PC-9 (cell line): ENCODE data around the gene SLC43A3. TPM values are rescaled to one million over a fixed set of nuclear protein-coding genes. Genes with fewer than 3 reads are reported as not detected.

Experiments used
- BruUV-seq: library from RNA; stranded (reverse); fragments of 400-500 nt; replicated peaks from 2 replicates; lab custom pipeline; 2021; lab: Mats Ljungman, UMichigan
- CTCF ChIA-PET: fragments of 300-600 bp; sonication (Branson Sonifier 250); formaldehyde crosslinking; loops from one replicate; lab custom pipeline; 2022; ENCODE audit warnings: antibody characterized with exemption; lab: Charles Lee
- POLR2A ChIA-PET: fragments of 300-600 bp; sonication (Branson Sonifier 250); formaldehyde crosslinking; loops from one replicate; lab custom pipeline; 2022; ENCODE audit warnings: antibody characterized with exemption; ENCODE audit not compliant: unreplicated experiment; lab: Charles Lee
- DNase-seq, 2 experiments: peaks; one replicate each; pipeline versions ENCODE4 v3.0.0 to v3.0.0-alpha.2; 2015 to 2022; ENCODE audit warnings: mixed read lengths in 1 of 2
- H2AFZ ChIP-seq: fragments of 200-600 bp; sonication (generic); 2 replicates; pipeline ENCODE4 v1.8.1; 2017; ENCODE audit warnings: antibody characterized with exemption
- H3F3A ChIP-seq: fragments of 200-600 bp; sonication (generic); 2 replicates; pipeline ENCODE4 v1.8.1; 2017; ENCODE audit warnings: antibody characterized with exemption, mild to moderate bottlenecking, low read depth; ENCODE audit not compliant: insufficient read depth
- H3K27ac ChIP-seq: fragments of 200-600 bp; sonication (generic); 2 replicates; pipeline ENCODE4 v1.6.1; 2016; ENCODE audit warnings: mixed run types
- H3K27me3 ChIP-seq: fragments of 200-600 bp; sonication (generic); 2 replicates; pipeline ENCODE4 v1.6.1; 2016; ENCODE audit warnings: low read depth, mixed run types; ENCODE audit not compliant: insufficient read depth
- H3K36me3 ChIP-seq: fragments of 200-600 bp; sonication (generic); 2 replicates; pipeline ENCODE4 v1.6.1; 2016; ENCODE audit warnings: low read depth, mixed run types
- H3K4me1 ChIP-seq: fragments of 200-600 bp; sonication (generic); replicated peaks from 2 replicates; pipeline ENCODE4 v1.6.1; 2016; ENCODE audit warnings: mixed run types; ENCODE audit not compliant: insufficient read depth
- H3K4me2 ChIP-seq: fragments of 200-600 bp; sonication (generic); 2 replicates; pipeline ENCODE4 v1.6.1; 2017; ENCODE audit warnings: mixed run types
- H3K4me3 ChIP-seq: fragments of 200-600 bp; sonication (generic); 2 replicates; pipeline ENCODE4 v1.6.1; 2016; ENCODE audit warnings: mixed run types
- H3K79me2 ChIP-seq: fragments of 200-600 bp; sonication (generic); 2 replicates; pipeline ENCODE4 v1.6.1; 2017; ENCODE audit warnings: low read depth, mixed run types
- H3K9me2 ChIP-seq: fragments of 200-600 bp; sonication (generic); 2 replicates; pipeline ENCODE4 v1.8.1; 2017; ENCODE audit warnings: mild to moderate bottlenecking; ENCODE audit not compliant: insufficient read depth
- H3K9me3 ChIP-seq: fragments of 200-600 bp; sonication (generic); 2 replicates; pipeline ENCODE4 v1.8.1; 2016; ENCODE audit warnings: low read depth; ENCODE audit not compliant: insufficient read depth
- H4K20me1 ChIP-seq: fragments of 200-600 bp; sonication (generic); 2 replicates; pipeline ENCODE4 v1.8.1; 2017; ENCODE audit not compliant: insufficient read depth
- EZH2 ChIP-seq: fragments of 200-600 bp; sonication (generic); IDR thresholded peaks from 2 replicates; pipeline ENCODE4 v1.8.0; 2017; ENCODE audit warnings: antibody characterized with exemption, low read depth
- intact Hi-C: fragments of 100-400 bp; cut with micrococcal nuclease; formaldehyde crosslinking; loops from one replicate; pipeline ENCODE4 v1.10.0; 2022; ENCODE audit not compliant: unreplicated experiment
- total RNA-seq: library from RNA; stranded (reverse); gene quantifications from 2 replicates; pipeline ENCODE4 v1.2.3, GENCODE V29; 2021
- TF ChIP-seq, protein P1 (sequence below): fragments of 200-600 bp; sonication (generic); conservative IDR thresholded peaks from 2 replicates; pipeline ENCODE4 v1.6.1; 2017; ENCODE audit warnings: mixed run types, antibody characterized with exemption, mild to moderate bottlenecking, moderate library complexity

Gene SLC43A3
- total RNA-seq, 1 experiment from 2014 or later = 41.3 TPM

DNA sequence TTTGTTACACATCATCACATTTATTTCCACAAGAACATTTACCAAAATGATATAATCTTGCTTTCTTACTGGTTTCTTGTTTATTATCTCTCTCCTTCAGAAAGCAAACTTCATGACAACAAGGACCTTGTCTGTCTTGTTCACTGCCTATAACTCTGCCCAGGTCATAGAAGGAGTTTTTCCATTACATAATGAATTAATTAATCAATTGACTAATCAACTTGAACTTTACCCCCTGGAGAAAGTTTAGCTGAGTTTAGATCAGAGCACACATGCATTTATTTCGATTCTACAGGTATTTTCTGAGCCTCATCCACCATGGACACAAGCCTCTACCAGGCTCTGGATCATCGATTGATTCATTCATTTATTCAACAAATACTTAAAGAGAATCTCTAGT lies 30.2 kb downstream of the SLC43A3 start:
- no peak overlapping the region for H3K4me2 ChIP-seq
- no peaks in the 10 kb centered on the region for H3K9me3 ChIP-seq
- BruUV-seq = no TSS peak
- H3K4me3 ChIP-seq = no peak overlapping the region
- H3K27ac ChIP-seq = no peak overlapping the region
- no peaks in the 10 kb centered on the region for H3K9me2 ChIP-seq
- CTCF ChIA-PET = no interaction called here
- H3K4me1 ChIP-seq = peaks cover 4% of the 10 kb centered on the region
- no peaks in the 10 kb centered on the region for H3K79me2 ChIP-seq
- POLR2A ChIA-PET = no interaction called here
- no peaks in the 10 kb centered on the region for H3K36me3 ChIP-seq
- peak in 1 of 2 experiments; percentile 17 for DNase-seq
- no peak overlapping the region for H2AFZ ChIP-seq
- no peaks in the 10 kb centered on the region for H3F3A ChIP-seq
- TF ChIP-seq EZH2 = no peak
- TF ChIP-seq, protein P1, sequence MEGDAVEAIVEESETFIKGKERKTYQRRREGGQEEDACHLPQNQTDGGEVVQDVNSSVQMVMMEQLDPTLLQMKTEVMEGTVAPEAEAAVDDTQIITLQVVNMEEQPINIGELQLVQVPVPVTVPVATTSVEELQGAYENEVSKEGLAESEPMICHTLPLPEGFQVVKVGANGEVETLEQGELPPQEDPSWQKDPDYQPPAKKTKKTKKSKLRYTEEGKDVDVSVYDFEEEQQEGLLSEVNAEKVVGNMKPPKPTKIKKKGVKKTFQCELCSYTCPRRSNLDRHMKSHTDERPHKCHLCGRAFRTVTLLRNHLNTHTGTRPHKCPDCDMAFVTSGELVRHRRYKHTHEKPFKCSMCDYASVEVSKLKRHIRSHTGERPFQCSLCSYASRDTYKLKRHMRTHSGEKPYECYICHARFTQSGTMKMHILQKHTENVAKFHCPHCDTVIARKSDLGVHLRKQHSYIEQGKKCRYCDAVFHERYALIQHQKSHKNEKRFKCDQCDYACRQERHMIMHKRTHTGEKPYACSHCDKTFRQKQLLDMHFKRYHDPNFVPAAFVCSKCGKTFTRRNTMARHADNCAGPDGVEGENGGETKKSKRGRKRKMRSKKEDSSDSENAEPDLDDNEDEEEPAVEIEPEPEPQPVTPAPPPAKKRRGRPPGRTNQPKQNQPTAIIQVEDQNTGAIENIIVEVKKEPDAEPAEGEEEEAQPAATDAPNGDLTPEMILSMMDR = no peak
- no peaks in the 10 kb centered on the region for H4K20me1 ChIP-seq
- intact Hi-C loops = no loop called here
- H3K27me3 ChIP-seq = peaks cover 56% of the 10 kb centered on the region

GRCh38 chr11:57395905-57396623 lies 30.9 kb downstream of the SLC43A3 start:
- POLR2A ChIA-PET = no interaction called here
- no peaks in the 10 kb centered on the region for H4K20me1 ChIP-seq
- H3K36me3 ChIP-seq = no peaks in the 10 kb centered on the region
- H3K9me2 ChIP-seq = no peaks in the 10 kb centered on the region
- H2AFZ ChIP-seq = no peak overlapping the region
- CTCF ChIA-PET = no interaction called here
- no peak overlapping the region for H3K27ac ChIP-seq
- peak in 1 of 2 experiments; percentile 15 for DNase-seq
- H3K27me3 ChIP-seq = peaks cover 63% of the 10 kb centered on the region
- no peaks in the 10 kb centered on the region for H3K4me1 ChIP-seq
- no peak overlapping the region for H3K4me2 ChIP-seq
- H3K79me2 ChIP-seq = no peaks in the 10 kb centered on the region
- H3K4me3 ChIP-seq = no peak overlapping the region
- no peaks in the 10 kb centered on the region for H3K9me3 ChIP-seq
- intact Hi-C loops = no loop called here
- BruUV-seq = no TSS peak
- H3F3A ChIP-seq = no peaks in the 10 kb centered on the region
- TF ChIP-seq, protein P1 = no peak
- no peak for TF ChIP-seq EZH2

- H3K9me2 ChIP-seq = no peaks in the 10 kb centered on the region
- no peaks in the 10 kb centered on the region for H3K79me2 ChIP-seq
- no TSS peak for BruUV-seq
- no peak overlapping the region for H3K4me3 ChIP-seq
- ChIA-PET CTCF (no interaction called here), POLR2A (no interaction called here)
- no peaks in the 10 kb centered on the region for H3K36me3 ChIP-seq
- H3K27me3 ChIP-seq = peaks cover 80% of the 10 kb centered on the region
- TF ChIP-seq, protein P1 = no peak
- TF ChIP-seq EZH2 = no peak
- no peak overlapping the region for H3K4me2 ChIP-seq
- no peaks in the 10 kb centered on the region for H3F3A ChIP-seq
- peak in 1 of 2 experiments; percentile 24 for DNase-seq
- H3K27ac ChIP-seq = no peak overlapping the region
- H2AFZ ChIP-seq = no peak overlapping the region
- no peaks in the 10 kb centered on the region for H4K20me1 ChIP-seq
- H3K9me3 ChIP-seq = no peaks in the 10 kb centered on the region
- H3K4me1 ChIP-seq = no peaks in the 10 kb centered on the region
- intact Hi-C loops = no loop called here
Observed at GRCh38 chr11:57394203-57394965, 32.5 kb downstream of the SLC43A3 start.
